Activated T-helper 1 cell treated with Interleukin-2 at 50 U/mL for 16 hours (primary cell): ENCODE results near the gene EML1.

Experiments
- DNase-seq: peaks from one replicate; pipeline ENCODE4 v3.0.0-alpha.2; 2020; ENCODE audit warnings: low read depth

The EML1 gene

DNA sequence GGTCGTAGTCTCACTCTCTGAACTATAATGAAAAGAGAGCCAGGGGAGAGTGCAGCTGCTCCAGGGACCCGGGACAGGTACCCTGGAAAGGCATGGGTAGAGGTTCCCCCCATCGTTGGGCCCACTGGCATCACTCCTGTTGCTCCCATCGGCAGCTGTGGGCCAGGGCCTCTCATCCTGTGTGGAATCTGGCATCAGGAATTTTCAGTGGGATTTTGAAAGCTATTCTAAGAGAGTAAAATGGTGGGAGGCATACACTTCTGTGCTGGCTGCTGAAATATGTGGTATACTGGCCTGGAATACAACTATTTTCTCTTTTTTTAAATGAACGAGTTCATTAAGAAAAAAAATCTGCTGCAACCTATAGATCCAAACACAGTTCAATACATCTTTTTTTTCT is 38.1 kb downstream of the EML1 start:
- DNase-seq = no peak

- no peak for DNase-seq
Measured at GRCh38 chr14:99831903-99832685, 38.9 kb downstream of the EML1 start.

DNA sequence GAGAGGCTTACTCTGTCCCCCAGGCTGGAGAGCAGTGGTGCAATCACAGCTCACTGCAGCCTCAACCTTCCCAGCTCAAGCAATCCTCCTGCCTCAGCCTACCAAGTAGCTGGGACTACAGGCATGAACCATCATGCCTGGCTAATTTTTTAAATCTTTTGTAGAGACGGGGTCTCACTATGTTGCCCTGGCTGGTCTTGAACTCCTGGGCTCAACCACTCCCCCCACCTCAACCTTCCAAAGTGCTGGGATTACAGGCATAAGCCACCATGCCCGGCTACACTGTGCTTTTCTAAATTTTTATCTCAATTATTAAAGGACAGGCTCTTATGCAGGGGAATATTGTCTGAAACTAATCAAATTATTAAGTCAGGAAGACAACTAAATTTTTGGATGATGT is 44.6 kb downstream of the EML1 start:
- no peak for DNase-seq

GRCh38 chr14:99838639-99839134 is 45.5 kb downstream of the EML1 start:
- no peak for DNase-seq

DNA sequence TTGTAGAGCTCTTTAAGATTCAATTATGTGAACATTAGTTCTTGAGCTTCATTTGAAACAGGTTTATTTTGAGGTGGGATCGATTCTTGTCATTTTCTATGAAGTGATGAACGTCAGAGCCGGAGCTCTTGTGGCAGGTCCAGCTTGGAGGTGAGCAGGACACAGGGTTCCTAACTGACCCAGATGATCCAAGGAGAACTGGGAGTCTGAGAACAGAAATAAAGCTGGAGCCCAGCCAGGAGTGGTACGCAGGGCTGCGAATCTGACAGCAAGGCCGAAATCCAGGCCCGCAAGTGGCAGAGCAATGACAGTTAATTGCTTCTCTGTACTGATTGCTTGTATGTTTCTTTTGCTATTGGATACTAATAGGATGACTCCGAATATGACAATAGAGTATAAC is 46.5 kb downstream of the EML1 start:
- no peak for DNase-seq

GRCh38 chr14:99840265-99840664 is 47.1 kb downstream of the EML1 start:
- DNase-seq = no peak

- DNase-seq = no peak
Measured at GRCh38 chr14:99840774-99841305, 47.6 kb downstream of the EML1 start.

GRCh38 chr14:99841436-99842071 is 48.3 kb downstream of the EML1 start:
- DNase-seq = no peak

DNA sequence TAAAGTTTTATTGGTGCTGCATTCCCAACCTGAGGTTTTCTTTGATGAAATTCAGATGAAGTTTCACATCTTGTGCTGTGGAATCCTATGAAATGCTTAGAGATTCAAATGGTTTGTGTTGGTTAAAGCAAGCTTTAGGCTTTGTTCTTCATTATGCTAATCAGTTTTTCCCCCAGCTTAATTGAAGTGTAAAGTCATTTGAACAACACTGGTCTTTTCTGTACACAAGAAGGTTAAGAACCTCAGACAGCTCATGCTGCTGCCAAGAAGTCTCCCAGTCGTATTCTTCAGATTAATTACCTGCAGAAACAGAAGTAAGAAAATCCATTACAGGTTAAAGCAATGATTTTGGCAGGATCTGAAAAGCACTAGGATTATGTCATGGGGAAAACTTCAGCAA is 48.9 kb downstream of the EML1 start:
- DNase-seq = no peak

GRCh38 chr14:99846808-99847207 is 53.6 kb downstream of the EML1 start:
- DNase-seq = no peak

DNA sequence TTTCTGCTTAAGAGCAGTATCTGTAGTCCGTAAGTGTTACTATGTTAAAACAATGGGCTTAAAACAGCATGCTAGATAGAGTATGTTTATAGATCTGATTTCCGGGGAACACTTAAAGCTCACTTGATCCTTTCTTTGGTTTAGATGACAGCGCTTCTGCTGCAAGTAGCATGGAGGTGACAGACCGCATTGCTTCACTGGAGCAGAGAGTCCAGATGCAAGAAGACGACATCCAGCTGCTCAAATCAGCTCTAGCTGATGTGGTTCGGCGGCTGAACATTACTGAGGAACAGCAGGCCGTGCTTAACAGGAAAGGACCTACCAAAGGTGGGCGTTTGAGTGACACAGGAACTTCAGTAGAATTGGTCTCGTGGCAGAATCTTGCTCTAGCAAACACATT is 57.5 kb downstream of the EML1 start:
- DNase-seq = no peak

- no peak for DNase-seq
Measured at GRCh38 chr14:99852578-99852977, 59.4 kb downstream of the EML1 start.

DNA sequence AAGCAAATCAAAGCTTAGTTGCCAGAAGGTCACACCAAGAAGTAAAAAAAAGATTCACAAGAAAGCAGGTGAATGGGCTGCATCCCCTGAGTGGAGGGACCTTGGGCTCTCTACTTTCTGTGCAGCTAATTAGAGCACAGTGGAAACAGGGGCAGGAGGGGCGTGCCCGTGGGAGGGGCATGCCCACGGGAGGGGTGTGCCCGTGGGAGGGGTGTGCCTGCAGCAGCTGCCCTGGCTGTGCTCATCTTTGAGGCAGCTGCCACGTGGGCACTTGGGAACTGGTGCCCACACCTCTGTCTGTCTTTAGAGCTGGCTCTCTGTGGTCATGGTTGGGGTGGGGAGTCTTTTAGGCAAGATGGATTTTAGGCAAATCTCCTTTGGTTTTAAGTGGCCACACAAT is 60.0 kb downstream of the EML1 start:
- no peak for DNase-seq

DNA sequence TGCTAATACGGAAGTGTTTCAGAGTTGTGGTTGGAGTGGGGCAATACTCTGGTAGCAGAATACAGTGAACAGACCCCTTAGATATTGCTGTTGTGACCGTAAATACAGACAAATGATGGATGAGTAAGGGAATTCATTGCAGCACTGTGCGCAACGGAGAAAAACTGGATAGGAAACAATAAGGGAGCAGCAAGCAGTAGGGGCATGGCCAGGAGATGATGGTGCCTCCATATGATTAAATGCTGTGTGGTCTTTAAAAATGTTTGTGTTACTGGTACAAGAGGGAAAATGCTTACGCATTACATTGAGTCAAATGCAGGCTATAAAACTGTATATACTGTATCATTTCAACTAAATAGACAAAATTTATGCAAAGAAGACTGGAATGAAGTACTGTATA is 61.6 kb downstream of the EML1 start:
- no peak for DNase-seq

DNA sequence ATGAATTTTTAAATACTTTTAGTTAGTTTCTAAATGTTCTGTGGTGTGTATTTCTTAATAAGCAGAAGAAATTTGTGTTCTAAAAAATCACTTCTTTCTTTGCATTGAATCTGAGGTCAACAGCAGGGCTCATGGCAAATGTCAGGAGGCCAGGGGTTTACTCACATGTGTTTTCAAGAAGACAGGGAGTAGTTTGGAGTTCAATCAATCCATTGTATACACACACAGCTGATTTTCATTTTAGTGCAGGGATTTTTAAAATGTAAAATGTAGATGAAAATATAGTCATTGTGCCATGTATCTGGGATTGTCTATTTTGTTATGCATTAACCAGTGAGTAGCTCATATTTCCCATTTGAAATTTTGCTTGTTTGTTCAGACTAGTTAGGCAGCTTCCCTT is 62.1 kb downstream of the EML1 start:
- no peak for DNase-seq

- no peak for DNase-seq
Measured at GRCh38 chr14:99857551-99857950, 64.3 kb downstream of the EML1 start.

DNA sequence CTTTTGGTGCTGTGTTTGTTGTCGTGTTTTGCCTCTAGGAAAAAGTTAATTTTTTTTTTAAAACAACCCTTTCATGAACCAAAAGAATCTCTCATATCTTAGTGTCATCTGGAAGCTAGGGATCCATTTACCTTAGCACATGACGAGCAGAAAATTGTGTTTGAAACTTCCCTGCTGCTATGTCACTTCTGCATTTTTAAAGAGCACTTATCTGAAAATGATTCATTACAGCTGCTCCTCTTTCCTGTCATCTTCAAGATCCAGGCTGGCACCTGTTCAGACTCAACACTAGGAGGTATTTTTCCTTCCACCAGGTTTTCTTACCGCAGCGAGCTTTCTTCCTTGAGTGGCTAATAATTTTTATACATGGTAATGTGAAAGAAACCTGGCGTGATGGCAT is 67.0 kb downstream of the EML1 start:
- no peak for DNase-seq

DNA sequence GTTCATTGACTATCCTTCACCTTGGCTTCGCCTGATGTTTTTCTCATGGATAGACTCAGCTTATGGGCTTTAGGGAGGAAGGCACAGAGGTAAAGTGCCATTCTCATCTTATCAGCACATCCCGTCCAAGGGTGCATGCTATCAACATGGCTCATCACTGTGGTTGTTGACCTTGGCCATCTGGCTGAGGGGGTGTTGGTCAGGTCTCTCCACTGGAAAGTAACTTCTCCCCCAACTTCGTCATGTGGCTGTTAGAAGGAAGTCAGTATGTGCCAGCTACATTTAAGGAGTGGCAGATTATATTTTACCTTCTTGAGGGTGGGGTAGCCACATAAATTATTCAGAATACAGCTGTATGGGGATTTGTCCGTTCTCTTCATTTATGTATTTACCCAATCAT is 68.9 kb downstream of the EML1 start:
- DNase-seq = no peak

DNA sequence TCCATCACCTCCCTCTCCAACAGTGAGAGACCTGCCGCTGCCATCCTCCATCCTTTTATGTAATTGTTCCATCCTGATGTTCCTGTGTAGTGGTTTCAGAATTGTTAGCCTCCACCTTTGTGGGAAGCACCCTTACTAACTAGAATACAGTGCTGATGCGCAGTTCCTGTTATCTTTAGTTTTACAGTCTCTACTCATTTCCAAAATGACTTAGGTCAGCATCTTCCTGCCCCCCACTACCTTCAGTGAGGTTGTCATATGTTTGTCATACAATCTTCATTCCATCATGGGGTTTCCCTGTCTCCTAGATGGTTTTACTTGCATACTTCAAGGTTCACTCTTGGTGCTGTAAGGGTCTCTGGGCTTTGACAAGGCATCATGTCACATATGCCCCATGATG is 69.8 kb downstream of the EML1 start:
- DNase-seq = no peak

- no peak for DNase-seq
Measured at GRCh38 chr14:99865408-99865807, 72.2 kb downstream of the EML1 start.

GRCh38 chr14:99870617-99871016 is 77.4 kb downstream of the EML1 start:
- DNase-seq = no peak

GRCh38 chr14:99871771-99872170 is 78.6 kb downstream of the EML1 start:
- no peak for DNase-seq

GRCh38 chr14:99872786-99873440 is 79.7 kb downstream of the EML1 start:
- DNase-seq = no peak
